ENCODE data around the gene NIPSNAP2.

GRCh38 chr7:55917771-55918170 is 46.6 kb upstream of the NIPSNAP2 start:
- TF ChIP-seq, protein P1, sequence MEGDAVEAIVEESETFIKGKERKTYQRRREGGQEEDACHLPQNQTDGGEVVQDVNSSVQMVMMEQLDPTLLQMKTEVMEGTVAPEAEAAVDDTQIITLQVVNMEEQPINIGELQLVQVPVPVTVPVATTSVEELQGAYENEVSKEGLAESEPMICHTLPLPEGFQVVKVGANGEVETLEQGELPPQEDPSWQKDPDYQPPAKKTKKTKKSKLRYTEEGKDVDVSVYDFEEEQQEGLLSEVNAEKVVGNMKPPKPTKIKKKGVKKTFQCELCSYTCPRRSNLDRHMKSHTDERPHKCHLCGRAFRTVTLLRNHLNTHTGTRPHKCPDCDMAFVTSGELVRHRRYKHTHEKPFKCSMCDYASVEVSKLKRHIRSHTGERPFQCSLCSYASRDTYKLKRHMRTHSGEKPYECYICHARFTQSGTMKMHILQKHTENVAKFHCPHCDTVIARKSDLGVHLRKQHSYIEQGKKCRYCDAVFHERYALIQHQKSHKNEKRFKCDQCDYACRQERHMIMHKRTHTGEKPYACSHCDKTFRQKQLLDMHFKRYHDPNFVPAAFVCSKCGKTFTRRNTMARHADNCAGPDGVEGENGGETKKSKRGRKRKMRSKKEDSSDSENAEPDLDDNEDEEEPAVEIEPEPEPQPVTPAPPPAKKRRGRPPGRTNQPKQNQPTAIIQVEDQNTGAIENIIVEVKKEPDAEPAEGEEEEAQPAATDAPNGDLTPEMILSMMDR (IDR thresholded peaks at IDR 0.05; ENCODE audit: low read depth, low read length), result no peak
- TF ChIP-seq POLR2A (IDR thresholded peaks at IDR 0.05; ENCODE audit: extremely low read depth, insufficient read length) (no peak), MYC (IDR thresholded peaks at IDR 0.05; ENCODE audit: low read depth, low read length) (no peak)
- TF ChIP-seq, protein P2, sequence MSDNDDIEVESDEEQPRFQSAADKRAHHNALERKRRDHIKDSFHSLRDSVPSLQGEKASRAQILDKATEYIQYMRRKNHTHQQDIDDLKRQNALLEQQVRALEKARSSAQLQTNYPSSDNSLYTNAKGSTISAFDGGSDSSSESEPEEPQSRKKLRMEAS (IDR thresholded peaks at IDR 0.05; ENCODE audit: low read depth, low read length), result no peak

All from NB4 (cell line).